Stimulated activated naive CD8-positive, alpha-beta T cell treated with anti-CD3 and anti-CD28 coated beads, Interleukin-15, Interleukin-2, amounts not matched to agents 100 U/mL and 50 U/mL, for 24 hours (primary cell): ENCODE data around the gene WDR49.
"Not testable (repeated sequence)": the region's sequence is repeated elsewhere in the genome, so short reads cannot be mapped to it uniquely, and the experiment has no call there.

Experiments used
- ATAC-seq: fragments of 150-1000 bp; cut with Tn5 transposase; one replicate; pipeline ENCODE4 v1.10.0; 2021
- DNase-seq: peaks from one replicate; pipeline ENCODE4 v3.0.0; 2021

Gene WDR49

DNA sequence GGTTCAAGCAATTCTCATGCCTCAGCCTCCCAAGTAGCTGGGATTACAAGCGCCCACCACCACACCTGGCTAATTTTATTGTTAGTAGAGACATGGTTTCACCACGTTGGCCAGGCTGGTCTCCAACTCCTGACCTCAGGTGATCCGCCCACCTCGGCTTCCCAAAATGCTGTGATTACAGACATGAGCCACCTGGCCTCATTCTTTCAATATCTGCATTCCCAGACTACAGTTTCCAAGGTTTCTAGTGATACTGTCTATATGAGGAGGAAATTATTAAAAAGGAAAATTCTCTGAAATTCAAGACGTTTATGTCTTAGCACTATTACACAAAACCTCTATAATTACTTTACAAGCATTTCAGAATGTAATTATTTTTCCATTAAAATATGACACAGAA is 39.5 kb downstream of the WDR49 start:
- not testable (repeated sequence) for DNase-seq, ATAC-seq

DNA sequence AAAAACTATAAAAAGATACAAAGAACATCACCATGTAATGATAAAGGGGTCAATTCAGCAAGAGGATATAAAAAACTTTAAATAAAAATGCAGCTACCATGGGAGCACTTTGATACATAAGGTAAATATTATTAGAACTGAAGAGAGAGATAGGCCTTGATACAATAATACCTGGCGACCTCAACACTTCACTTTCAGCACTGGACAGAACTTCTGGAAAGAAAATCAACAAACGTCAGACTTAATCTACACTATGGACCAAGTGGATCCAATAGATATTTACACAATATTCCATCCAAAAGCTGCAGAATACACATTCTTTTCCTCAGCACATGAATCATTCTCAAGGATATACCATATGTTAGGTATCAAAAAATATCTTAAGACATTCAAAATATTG is 42.0 kb downstream of the WDR49 start:
- DNase-seq = no peak
- no peak for ATAC-seq

DNA sequence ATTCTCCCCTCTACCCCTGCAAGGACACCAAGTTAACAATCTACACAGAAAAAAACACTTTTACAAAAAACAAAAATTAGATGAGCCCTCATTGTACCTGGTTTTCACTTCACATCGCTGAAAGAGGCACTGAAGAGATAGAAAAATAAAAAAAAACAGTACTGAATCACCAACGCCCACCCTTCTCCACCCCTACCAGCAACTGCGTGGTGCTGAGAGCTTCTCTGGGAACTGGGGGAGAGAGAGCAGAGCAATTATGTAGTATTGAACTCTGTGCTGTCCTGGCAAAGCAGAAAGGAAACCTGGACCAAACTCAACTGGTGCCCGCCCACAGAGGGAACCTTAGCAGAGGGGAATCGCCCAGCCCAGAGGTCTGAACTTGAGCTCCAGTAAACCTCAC is 44.6 kb downstream of the WDR49 start:
- no peak for DNase-seq
- no peak for ATAC-seq

DNA sequence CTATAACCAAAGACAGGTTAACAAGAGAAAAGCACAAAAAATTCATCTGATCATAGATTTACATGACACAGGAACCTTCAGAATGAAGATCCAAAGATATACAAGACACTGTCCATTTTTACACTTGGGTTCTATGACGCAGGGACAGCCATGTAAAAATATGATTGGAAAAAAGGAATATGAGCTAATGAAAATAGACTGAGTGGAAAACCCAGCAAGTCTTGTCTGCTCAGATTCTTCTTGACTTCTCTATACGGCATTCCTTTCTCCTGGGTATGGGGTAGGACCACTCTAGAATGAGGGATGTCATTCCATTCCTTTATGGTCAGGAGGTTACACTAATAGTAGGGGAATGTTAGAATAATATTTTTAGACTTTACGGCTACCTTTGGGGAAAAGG is 46.9 kb downstream of the WDR49 start:
- ATAC-seq (no peak), DNase-seq (no peak)

DNA sequence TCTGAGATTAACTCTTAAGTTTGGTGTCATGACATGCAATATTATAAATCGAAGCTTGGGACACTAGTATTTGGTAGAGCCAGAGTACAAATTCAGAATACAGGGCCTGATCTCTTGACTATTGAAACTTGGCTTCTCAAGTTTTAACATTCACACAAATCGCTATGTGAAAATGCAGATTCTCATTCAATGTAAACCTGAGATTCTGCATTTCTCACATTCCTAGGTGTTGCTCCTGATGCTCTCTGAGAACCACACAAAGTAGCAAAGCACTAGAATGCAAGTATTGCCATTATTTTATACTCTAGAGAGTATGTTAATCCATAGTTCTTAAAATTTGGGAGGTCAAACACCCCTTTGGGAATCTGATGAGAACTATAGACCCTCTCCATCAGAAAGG is 47.9 kb downstream of the WDR49 start:
- ATAC-seq (no peak), DNase-seq (no peak)

DNA sequence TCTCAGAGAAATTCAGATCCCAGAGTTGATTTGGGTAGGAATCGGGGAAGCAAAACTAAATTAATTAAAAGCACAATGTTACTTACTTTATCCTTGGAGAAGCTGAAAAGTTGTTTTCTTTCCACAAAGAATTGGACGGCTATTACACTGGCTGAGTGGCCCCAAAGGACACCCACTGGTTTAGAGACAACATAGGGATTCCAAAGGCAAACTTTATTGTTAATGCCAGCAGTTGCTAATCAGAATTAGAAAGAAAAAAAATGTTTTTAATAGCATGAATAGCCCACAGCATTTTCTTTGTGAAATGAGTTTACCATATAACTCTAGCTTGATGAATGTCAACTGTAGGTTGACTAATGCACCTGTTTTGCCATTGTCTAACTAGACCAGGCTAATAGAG is 51.7 kb downstream of the WDR49 start:
- DNase-seq = no peak
- ATAC-seq = no peak

DNA sequence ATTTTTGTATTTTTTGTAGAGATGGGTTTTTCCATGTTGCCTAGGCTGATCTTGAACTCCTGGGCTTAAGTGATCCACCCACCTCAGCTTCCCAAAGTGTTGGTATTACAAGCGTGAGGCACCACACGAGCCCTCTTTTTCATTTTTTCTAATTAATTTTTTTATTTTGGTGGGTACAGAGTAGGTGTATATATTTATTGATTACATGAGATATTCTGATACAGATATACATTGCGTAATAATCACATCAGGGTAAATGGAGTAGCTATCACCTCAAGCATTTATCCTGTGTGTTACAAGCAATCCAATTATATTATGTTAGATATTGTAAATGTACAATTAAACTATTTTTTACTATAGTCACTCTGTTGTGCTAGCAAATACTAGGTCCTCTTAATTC is 66.1 kb downstream of the WDR49 start:
- DNase-seq = no peak
- no peak for ATAC-seq

DNA sequence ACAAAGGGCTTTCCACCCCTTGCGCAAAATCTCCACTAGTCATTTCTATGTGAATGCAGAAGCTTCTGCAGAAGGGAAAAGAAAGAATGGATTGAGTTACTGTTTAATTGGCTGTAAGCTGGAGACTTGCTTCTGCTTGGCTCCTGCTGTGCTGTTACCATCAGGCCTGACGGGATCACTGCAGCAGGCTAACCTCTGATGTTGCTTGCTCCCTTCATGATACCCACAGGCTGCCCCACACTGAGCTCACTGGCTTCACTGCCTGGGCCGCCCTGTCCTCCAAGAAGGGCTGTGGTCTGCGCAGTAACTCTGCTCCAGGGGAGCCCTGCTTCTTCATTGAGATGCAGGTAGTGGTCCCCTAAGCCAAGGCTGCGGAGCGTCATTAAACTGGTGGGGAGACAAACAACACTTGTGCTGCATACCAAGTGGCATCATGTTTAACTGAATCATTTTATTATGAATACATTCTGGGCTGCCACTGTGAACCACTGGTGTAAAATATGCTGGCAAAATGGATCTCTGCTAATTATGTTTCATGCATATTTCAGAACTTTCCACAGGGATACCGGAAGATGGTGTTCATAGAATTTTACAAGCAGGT is 78.6 kb downstream of the WDR49 start:
- DNase-seq (no peak), ATAC-seq (no peak)

DNA sequence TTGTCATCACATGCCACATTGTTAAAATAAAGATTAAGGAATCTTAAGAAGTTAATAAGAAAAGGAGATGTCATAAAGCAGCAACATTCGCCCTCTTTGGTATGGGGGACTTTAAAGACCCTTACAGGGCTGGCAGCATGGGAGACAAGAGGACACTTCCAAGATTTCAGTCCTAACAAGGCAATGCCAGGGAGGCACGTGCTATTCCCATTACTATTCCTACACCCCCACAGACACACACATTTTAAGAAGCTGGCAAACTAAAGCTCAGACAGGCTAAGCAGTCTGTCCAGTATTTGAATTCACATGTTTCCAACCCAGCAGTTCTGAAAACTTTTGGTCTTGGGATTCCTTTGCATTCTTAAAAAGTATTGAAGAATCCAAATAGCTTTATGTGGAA is 80.8 kb downstream of the WDR49 start:
- no peak for DNase-seq
- ATAC-seq = no peak

DNA sequence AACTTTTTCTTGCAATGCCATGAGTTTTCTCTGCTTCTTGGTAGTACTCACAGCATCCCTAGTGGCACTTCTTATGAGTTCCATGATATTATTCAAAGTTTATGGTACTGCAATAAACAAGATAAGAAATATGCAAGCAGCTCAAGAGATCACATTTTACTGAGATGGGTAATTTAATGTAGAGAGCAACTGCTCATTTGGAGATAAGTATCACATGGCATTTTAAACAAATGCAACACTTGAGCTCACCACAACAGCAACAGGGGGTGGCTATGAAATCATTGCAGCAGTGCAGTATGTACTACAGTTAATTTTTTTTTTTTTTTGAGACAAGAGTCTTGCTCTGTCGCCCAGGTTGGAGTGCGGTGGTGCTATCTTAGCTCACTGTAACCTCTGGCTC is 85.1 kb downstream of the WDR49 start:
- ATAC-seq = no peak
- no peak for DNase-seq

DNA sequence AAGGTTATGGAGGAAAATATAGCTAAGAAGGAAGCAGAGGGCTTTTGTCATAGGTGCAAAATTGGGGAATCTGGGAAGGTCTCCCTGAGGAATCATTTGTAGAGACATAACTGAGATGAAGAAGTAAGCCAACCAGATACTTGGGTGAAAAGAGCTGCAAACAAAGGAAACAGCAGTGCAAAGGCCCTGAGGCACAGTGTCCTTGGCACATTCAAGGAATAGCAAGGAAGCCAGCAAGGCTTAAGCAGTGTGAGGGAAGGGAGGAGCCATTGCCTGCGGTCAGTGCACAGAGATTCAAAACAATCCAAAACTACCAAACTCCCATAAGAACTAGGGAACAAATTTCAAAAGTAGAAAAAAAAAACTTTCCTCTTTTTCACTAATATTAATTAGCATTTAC is 88.3 kb downstream of the WDR49 start:
- no peak for ATAC-seq
- no peak for DNase-seq

DNA sequence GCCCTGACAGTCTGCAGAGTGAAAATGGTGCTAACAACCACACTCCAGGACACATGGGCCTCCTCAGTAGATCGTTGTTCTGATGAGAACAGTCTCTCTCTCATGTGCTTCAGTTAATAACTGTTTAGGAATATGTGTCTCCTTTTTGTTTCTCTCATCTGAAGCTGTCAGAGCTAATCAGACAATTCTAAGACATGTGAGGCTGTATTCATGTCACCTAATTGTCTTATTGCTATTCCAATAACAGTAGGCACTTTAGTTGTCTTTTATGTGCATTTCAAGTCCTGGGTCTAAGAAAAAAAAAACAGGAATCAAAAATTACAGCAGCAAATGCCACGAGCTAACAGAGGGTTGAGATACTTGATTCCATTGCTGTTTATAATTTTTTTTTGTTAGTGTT is 89.1 kb downstream of the WDR49 start:
- DNase-seq (no peak), ATAC-seq (no peak)

DNA sequence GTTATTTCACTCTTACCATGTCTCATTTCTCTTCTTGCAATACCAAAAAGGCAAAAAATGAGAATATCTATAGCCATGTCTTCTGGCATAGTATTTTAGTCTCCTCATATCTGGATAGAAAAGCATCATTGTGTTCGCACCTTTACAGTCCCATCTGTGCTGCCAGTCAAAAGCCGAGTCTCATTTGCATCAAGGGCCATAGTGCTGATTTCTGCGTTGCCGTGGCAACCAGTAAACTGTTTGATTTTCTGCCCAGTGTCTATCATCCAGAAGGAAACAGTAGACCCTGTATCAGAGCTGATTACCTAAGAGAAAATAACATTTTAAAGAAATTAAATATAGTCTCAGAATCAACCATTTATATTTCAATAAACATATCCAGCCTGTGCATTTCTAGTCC is 93.8 kb downstream of the WDR49 start:
- ATAC-seq = no peak

DNA sequence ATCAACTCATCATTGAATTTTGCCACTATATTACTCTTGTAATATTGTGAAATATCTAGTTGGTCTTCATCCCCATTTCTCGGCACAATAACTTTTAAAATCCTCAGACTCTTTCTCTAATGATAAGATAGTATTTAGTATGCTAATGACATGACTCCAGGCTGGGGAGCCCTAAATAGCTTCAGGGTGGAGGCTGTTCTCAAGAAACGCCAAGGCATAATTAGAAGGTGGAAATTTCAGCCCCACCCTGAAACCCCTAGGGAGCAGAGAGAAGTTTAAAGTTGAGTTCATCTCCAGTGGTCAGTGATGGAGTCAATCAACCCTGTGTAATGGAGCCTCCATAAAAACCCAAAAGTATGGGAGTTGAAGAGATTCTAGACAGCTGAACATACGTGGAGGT is 98.8 kb downstream of the WDR49 start:
- DNase-seq = no peak
- ATAC-seq = no peak

More for the DNA sequence above, 93.8 kb downstream of the WDR49 start:
- no peak for DNase-seq

DNA sequence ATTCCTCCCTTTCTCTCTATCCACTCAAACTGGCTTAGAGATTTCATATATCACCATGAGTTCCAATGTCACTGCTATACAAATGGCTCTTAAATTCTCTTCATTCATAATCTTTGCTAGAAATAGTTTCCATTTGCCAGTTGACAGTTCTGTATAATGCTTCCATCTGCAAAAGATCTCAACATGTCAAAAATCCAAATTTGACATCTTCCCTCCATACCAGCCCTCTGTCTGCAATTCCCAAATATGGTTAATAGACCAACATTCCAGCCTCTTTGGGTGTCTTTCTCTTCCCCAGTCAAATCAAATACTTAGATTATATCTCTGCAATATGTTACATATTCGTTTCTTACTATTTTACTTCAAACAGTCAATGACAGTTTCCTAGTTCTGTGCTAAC is 115.7 kb downstream of the WDR49 start:
- ATAC-seq (no peak), DNase-seq (no peak)

DNA sequence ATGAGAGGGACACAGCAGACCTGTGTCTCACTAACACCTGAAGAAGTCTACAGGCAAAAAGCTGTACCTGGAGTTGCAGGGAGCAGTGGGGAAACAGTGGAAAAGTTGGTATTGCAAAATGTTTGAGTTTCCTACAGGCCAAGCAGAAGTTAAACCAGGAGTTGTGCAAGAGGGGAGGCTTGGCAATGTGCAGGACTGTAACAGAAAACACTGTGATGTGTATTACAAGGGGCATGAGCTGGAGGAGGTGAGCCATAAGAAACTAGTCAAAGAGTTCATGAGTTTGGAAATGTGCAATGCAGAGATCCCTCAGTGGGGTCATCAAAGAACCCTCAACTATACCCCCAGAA is 132.8 kb downstream of the WDR49 start:
- no peak for DNase-seq

DNA sequence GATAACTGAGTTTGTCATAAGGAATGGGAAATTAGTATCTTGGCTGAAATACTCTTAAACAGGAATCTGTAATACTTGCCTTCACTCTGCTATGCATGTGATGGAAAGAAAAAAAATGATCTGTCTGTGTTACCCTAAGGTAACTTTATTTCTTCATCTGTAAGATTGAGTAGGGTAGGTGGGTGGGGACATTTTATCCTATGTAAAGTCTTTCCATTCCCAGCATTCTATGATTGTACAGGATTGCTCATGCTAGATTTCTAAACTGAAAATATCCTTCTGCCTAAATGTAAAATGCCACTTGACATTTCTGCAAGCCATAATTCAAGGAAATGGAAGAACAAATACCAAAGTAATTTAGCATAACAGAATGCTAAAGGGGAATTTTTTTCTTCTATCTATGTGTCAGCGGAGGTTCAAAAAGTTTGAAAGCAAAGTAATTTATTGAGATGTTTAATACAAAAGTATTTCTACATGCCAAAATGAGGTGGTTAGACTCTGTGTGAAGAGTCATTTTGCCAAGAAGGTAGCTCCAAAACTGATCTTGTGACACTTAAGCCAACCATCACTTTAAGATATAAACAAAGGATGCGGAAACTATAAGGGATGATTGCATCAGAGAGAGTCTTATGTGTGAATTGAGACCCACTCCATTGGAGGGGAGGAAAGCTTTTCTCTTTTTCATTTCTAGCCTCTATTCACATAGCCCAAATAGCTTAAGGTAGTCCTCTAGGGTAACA is 133.3 kb downstream of the WDR49 start:
- ATAC-seq = no peak
- DNase-seq = no peak

More for the DNA sequence above, 132.8 kb downstream of the WDR49 start:
- no peak for ATAC-seq

DNA sequence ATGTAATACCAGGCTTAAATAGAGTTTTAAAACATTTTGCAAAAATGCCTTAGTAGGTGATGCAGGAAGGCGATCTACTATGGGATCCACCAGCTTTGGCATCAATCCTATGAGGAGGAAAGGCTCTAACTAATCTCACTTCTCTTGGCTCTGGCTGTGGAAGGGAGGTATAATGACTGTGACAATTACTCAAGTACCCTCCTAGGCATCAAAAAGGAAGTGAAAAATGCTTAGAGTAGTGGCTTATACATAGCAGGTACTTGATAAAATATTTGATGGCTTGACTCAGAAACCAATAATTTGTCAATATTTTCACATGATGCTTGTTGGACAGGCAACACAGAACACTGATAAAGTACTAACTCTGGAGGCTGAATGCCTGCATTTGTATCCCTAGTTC is 145.8 kb downstream of the WDR49 start:
- ATAC-seq = no peak
- no peak for DNase-seq

DNA sequence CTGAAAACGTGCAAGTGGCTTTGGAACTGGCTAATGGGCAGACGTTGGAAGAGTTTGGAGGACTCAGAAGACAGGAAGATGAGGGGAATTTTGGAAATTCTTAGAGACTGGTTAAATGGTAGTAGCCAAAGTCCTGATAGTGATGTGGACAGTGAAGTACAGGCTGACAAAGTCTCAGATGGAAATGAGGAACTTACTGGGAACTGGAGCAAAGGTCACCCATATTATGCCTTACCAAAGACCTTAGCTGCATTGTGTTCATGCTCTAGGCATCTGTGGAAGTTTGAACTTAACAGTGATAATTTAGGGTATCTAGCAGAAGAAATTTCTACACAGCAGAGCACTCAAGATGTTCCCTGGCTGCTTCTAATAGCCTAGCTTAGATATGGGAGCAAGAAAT is 151.3 kb downstream of the WDR49 start:
- ATAC-seq (no peak), DNase-seq (no peak)

DNA sequence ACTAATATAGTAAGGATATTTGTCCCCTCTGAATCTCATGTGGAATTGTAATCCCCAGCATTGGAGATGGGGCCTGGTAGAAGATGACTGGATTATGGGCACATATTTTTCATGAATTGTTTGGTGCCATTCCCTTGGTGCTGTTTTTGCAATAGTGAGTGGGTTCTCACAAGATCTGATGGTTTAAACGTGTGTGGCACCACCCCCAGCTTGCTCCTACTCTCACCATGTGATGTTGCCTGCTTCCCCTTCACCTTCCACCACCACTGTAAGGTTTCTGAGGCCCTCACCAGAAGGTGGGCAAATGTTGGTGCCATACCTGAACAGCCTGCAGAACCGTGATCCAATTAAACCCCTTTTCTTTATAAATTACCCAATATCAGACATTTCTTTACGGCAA is 151.8 kb downstream of the WDR49 start:
- ATAC-seq = no peak
- DNase-seq = no peak

DNA sequence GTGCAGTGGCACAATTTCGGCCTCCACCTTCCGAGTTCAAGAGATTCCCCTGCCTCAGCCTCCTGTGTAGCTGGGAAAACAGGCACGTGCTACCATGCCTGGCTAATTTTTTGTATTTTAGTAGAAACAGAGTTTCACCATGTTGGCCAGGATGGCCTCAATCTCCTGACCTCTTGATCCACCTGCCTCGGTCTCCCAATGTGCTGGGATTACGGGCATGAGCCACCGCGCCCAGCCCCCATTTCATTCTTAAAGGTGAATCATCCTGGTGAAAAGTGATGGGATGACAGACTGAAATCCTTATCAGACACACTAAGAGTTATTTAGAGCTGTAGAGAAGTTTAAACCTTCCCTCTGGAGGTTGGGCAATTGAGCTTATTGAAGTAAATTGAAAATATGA is 155.8 kb downstream of the WDR49 start:
- no peak for ATAC-seq

DNA sequence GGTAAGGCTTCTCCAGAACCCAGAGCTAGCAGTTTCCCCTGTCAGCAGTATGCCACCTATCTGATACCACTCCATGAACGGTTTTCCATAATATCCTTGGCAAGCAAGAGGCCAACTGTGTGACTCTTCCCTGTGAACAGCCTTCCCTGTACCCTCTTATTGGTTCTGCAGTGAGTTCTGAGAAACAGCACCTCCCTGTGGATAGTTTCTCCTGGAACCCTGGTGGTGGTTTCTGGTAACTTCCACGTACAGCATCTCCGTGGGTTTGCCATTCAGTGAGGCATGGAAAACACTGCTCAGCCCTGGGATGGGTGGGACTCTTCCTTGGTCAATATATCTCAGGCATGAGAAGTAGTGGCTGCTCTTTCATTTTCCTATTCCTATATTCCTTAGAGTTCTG is 160.5 kb downstream of the WDR49 start:
- ATAC-seq (no peak), DNase-seq (no peak)

More for the DNA sequence above, 155.8 kb downstream of the WDR49 start:
- no peak for DNase-seq

DNA sequence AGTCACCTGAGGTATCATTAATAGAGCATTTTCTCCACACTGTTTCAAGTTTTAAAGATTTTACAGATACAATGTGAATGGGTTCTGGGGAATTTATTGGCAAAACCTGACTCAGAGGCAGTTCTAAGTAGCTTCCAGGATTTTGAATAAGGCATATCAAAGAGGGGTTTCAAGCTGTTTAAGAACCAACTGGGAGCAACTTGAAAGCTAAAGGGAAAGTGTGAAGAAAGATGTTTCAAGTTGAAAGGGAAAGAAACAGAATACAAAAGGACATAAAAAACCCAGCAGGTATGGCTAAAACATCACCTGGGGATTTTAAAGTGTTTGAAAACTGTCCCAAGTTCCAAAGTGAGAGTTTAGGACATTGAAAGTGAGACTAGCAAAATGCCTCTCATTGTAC is 162.1 kb downstream of the WDR49 start:
- no peak for DNase-seq
- ATAC-seq = no peak

DNA sequence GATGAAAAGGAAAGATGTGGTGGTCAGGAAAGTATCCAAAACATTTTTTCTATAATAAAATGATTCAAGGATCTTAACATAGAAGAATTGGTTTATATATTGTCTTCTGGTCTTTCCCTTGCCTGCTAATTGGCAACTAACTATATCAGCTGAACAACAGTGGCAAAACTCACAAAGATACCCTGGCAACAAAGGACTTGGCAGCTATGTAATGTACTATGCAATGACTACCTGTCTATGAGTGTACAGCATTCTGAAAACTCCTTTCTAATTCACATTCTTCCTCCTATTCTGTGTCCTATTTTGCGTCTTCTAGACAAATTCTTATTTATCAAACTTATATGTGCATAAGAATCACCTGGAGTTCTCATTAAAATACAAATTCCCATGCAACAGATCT is 164.2 kb downstream of the WDR49 start:
- DNase-seq (no peak), ATAC-seq (no peak)

DNA sequence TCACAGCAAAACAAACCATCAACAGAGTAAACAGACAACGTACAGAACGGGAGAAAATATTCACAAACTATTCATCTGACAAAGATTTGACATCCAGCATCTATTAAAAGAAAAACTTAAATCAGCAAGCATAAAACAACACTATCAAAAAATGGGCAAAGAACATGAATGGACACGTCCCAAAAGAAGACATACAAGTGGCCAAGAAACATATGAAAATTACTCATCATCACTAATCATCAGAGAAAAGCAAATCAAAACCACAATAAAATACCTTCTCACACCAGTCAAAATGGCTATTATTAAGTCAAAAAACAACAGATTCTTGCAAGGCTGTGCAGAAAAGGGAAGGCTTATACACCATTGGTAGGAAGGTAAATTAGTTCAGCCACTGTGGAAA is 166.2 kb downstream of the WDR49 start:
- ATAC-seq (no peak), DNase-seq (no peak)
